HUDEP-2 (cell line): ENCODE results near the gene EIF3D.

Experiments used
- DNase-seq, 76 experiments: peaks; one replicate each; lab custom pipeline; 2025; ENCODE audit not compliant: unreplicated experiment in 76 of 76; lab: John Stamatoyannopoulos, UW

Gene EIF3D, protein sequence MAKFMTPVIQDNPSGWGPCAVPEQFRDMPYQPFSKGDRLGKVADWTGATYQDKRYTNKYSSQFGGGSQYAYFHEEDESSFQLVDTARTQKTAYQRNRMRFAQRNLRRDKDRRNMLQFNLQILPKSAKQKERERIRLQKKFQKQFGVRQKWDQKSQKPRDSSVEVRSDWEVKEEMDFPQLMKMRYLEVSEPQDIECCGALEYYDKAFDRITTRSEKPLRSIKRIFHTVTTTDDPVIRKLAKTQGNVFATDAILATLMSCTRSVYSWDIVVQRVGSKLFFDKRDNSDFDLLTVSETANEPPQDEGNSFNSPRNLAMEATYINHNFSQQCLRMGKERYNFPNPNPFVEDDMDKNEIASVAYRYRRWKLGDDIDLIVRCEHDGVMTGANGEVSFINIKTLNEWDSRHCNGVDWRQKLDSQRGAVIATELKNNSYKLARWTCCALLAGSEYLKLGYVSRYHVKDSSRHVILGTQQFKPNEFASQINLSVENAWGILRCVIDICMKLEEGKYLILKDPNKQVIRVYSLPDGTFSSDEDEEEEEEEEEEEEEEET

DNA sequence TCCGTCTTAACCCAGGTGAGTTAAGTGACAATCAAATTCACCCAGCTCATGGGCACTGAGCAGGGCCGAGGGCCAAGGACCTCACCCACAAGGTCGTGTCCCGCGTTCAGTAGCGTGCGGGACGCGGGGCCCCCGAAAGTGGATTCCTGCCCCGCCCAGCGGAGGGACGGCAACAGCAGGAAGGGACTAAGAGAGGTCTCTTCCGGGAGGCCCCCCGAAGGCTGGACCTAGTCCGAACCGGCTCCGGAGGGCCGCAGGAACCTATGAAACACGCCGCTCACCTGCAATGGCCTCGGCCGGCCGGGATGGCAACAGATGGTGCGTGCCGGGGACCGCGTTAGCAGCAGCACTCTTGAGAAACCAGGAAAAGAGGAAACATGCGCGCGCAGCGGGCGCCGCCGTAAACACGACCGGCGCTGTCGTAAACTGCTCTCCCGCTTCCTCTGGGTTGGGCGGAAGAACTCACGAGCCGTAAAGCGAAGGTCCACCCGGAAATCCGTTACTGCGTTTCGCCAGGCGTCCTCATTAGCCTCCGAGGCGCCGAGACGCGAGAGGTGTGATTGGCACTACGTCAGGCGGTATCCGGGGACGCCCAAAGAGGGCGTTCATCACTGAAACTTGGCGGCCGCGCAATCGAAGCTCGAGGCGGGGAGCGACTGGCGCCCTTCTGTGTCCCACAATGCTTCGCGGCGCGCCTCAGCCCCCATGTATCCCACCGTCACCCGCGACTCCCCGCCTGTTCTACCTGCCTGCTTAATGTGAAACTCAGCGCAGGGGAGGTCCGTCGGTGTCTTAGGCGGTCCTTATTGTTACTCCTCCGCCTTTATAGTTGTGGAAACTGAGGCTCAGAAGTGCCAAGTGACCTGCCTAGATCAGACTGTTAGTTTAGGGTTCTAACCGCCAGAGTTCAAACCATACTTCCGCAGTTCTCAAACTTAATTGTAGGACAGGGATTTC lies at the start of gene EIF3D:
EIF3D (minus strand) TSS at position 372 of the 957 bp plus-strand sequence. CDS start 3,045 bp downstream, outside the sequence.
- peak; percentile 78 to 99 (median 98) for DNase-seq

- DNase-seq: no peak
These were observed 49.7 kb upstream of the EIF3D start for GRCh38 chr22:36578619-36579018.

DNA sequence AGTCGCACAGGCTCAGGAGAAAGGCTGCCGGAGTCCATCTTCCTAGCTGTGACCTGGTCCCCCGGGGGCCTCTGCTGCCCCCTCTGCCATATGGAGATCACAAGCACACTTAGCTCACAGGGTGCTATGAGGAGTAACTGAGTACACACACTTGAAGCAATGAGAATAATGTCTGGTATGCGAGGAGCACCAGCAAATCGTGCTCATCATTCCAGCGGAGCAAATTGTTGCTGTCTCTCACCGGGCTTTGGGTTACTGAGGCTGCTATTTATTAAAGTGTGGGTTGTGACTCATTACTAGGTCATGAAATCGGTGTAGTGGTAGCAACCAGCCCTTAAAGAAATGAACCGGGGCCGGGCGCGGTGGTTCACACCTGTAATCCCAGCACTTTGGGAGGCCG lies 48.1 kb upstream of the EIF3D start:
- no peak for DNase-seq

DNA sequence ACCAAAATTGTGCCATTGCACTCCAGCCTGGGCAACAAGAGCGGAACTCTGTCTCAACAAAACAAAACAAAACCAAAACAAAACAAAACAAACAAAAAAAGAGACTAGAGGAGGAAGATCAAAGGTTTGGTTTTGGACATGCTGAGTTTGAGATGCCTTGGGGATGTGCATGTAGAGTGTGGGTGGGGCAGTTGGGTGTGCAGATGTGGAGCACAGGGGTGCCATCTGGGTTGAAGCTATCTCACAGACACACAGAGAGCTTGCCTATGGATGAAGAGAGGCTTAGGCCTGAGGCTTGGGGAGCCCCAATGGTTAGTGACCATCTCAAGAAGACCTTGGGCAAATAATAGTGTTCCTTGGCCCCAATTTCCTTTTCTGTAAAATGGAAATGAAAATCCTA lies 45.8 kb upstream of the EIF3D start:
- no peak for DNase-seq

GRCh38 chr22:36573815-36574363 lies 44.9 kb upstream of the EIF3D start:
- no peak for DNase-seq

- no peak for DNase-seq
These were observed 43.0 kb upstream of the EIF3D start for GRCh38 chr22:36571991-36572390.

- peak in 1 of 76 experiments; percentile 18 for DNase-seq
These were observed 41.0 kb upstream of the EIF3D start for GRCh38 chr22:36569999-36570398.

DNA sequence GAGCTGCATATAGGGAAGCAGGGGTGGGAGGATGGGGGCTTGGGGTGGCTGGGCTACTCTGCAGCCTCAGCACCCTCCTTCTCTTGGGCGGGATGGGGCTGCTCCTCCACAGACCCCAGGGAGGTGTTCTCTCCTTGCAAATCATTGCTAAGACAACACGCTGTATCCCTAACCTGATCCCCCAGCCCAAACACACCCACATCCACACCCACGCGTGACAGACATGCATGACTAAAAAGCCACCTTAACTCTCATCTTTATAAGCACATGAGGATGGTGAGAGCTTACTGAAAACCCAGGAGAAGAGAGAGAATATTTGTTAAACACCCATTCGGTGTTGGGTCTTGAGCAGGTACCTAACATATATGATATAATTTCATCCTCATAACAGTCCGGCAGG lies 39.9 kb upstream of the EIF3D start:
- DNase-seq: no peak

GRCh38 chr22:36566720-36567119 lies 37.8 kb upstream of the EIF3D start:
- DNase-seq: no peak

DNA sequence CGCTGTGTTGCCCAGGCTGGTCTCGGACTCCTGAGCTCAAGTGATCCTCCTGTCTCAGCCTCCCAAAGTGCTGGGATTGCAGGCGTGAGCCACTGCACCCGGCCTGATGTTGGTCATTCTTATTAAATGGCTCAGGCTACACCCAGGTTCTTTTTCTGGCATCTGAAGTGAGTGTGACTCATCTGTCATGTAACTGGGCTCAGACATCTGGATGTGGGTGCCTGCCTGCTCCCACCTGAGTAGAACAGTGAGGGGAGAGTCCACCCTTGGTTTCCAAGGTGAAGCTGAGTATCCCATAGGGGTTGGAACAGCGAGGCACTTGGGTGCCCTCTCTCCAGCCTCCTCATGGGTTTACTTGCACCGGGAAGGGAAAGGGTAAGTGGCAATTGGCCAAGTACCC lies 36.7 kb upstream of the EIF3D start:
- peak in 1 of 76 experiments; percentile 11 for DNase-seq

DNA sequence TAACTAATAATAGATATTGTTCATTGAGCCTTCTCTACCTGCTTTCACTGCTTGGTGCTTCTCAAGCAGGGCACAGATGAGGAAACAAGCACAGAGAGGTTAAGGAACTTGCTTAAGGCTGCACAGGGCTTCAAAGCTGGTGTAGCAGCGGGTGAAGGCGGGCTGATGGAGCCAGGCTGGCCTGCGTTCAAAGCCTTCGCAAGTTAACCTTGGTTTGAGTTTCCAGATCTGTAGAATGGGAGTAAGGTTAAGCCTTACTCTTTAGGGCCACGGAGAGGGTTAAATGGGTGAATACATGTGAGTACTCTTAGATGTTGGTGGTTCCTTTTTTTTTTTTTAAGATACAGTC lies 36.2 kb upstream of the EIF3D start:
- no peak for DNase-seq

DNA sequence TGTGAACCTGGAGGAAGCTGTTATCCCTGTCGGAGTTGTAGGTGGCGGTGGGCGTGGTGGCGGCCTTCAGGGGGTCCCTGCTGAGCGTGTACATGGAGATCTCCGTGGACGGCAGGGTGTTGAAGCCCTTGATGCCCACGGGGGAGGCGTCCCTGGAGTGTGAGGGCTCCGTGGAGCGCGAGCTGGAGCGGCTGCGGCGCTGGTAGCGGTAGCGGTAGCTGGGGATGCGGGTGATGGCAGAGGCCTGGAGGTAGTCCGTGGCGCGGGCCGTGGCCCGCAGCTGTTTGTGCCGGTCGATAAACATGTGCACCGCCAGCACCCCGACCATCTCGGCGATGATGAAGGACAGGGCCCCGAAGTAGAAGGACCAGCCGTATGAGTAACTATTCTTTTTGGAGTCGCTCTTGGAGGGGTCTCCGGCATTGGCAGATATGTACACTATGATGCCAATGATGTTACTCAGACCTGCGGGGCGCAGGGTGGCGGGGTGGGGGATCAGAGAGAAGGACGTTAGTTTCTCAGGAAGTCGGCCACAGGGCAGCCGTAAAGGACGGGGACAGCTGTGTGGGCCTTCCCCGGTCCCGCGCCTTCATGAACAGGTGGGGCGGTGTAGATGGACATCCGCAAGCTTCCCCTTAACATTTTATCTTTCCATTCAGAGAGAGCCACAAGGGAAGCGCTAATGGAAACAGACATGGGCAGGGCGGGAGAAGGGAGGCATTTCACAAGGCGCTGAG lies 35.6 kb upstream of the EIF3D start:
- no peak for DNase-seq

- DNase-seq: no peak
These were observed 34.9 kb upstream of the EIF3D start for GRCh38 chr22:36563898-36564297.

DNA sequence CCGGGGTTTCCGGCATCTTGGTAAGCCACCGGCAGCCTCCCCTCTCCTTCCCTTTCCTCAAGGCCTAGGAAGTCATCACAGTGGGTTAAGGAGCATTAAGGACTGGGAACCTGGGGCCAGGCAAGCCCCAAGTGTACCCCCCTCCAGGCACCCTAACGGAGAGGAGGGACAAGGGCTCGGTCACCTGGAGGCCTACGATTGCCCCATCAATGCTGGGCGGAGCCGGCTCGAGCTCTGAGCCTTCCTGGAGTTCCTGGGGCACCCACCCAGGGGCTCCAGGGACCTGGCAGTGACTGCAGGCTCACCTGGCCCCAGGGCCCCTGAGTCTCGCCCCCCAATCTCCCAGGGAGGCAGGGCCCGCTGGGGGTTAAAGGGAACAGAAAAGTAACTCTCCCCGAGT lies 34.5 kb upstream of the EIF3D start:
- DNase-seq: no peak

- DNase-seq: no peak
These were observed 34.0 kb upstream of the EIF3D start for GRCh38 chr22:36563001-36563400.

- no peak for DNase-seq
These were observed 33.4 kb upstream of the EIF3D start for GRCh38 chr22:36562261-36562835.

GRCh38 chr22:36561291-36561811 lies 32.4 kb upstream of the EIF3D start:
- DNase-seq: no peak

- no peak for DNase-seq
These were observed 31.0 kb upstream of the EIF3D start for GRCh38 chr22:36560001-36560400.

- DNase-seq: no peak
These were observed 25.1 kb upstream of the EIF3D start for GRCh38 chr22:36554098-36554497.

DNA sequence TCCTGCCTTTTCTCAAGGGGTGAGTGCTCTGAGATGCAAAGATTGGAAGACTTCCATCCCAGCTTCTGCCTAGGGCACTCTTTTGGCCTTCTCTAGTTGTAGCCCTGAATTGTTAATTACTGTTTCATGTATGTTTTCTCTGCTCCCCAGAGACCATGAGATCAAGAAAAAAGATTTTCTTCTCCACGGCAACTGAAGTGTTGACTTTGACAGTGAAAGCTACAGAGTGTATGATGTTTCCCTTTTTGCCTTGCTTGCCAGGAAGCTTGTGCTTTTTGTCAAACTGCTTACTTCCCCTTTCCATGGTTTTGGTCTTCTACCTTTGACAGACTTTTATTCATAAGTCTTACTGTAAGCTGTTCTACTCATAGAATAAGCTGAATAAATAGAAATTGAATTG lies 23.3 kb upstream of the EIF3D start:
- DNase-seq: no peak
